C4-2B (cell line): Measurements from ENCODE around the gene GAS7.

Source experiments
- ZFX ChIP-seq: fragments of 450-650 bp; IDR thresholded peaks from 2 replicates; pipeline ENCODE4 v1.6.1; 2017
- TF ChIP-seq, protein P1 (sequence below): fragments of 450-650 bp; conservative IDR thresholded peaks from 2 replicates; pipeline ENCODE4 v1.5.1; 2017; ENCODE audit warnings: mild to moderate bottlenecking

DNA sequence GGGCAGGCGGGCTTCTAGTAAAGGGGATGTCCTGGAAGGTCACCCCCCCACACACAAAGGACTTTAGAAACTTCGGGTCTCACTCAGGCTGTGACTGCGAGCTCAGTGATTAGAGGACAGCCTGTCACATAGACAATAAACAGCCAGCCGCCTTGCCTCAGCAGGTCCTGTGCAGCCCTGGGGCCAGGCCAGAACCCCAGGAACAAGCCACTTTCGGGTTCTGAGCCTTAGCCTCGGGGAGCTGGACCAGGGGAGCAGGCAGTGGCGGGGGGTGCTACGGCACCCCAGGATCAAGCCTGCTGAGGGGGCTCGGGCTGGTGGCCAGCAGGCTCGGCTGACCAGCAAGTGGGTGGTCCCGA lies 1.1 kb downstream of the GAS7 start:
- TF ChIP-seq, protein P1, sequence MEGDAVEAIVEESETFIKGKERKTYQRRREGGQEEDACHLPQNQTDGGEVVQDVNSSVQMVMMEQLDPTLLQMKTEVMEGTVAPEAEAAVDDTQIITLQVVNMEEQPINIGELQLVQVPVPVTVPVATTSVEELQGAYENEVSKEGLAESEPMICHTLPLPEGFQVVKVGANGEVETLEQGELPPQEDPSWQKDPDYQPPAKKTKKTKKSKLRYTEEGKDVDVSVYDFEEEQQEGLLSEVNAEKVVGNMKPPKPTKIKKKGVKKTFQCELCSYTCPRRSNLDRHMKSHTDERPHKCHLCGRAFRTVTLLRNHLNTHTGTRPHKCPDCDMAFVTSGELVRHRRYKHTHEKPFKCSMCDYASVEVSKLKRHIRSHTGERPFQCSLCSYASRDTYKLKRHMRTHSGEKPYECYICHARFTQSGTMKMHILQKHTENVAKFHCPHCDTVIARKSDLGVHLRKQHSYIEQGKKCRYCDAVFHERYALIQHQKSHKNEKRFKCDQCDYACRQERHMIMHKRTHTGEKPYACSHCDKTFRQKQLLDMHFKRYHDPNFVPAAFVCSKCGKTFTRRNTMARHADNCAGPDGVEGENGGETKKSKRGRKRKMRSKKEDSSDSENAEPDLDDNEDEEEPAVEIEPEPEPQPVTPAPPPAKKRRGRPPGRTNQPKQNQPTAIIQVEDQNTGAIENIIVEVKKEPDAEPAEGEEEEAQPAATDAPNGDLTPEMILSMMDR, result no peak
- TF ChIP-seq ZFX, result no peak
